SJCRH30 (cell line): ENCODE results near the gene HDLBP. TPM values are rescaled to one million over a fixed set of nuclear protein-coding genes. Genes with fewer than 3 reads are reported as not detected.

Experiments
- DNase-seq, 2 experiments: peaks; one replicate each; pipeline ENCODE4 v3.0.0-alpha.2; 2015 to 2020
- H3K27ac ChIP-seq: fragments of 250-450 bp; sonication (Bioruptor Pico); 2 replicates; pipeline ENCODE4 v1.5.1; 2020; ENCODE audit warnings: mild to moderate bottlenecking, moderate library complexity
- H3K27me3 ChIP-seq: fragments of 250-450 bp; sonication (Bioruptor Pico); 2 replicates; pipeline ENCODE4 v1.5.1; 2020; ENCODE audit warnings: mild to moderate bottlenecking, moderate library complexity
- H3K36me3 ChIP-seq: fragments of 250-450 bp; sonication (Bioruptor Pico); 2 replicates; pipeline ENCODE4 v1.5.1; 2020; ENCODE audit warnings: mild to moderate bottlenecking, moderate library complexity
- H3K4me1 ChIP-seq: fragments of 250-450 bp; sonication (Bioruptor Pico); 2 replicates; pipeline ENCODE4 v1.5.1; 2020; ENCODE audit warnings: mild to moderate bottlenecking, moderate library complexity
- H3K4me3 ChIP-seq: fragments of 250-450 bp; sonication (Bioruptor Pico); 2 replicates; pipeline ENCODE4 v1.5.1; 2020; ENCODE audit warnings: mild to moderate bottlenecking, moderate library complexity
- H3K9me3 ChIP-seq: fragments of 250-450 bp; sonication (Bioruptor Pico); replicated peaks from 2 replicates; pipeline ENCODE4 v1.5.1; 2020; ENCODE audit warnings: mild to moderate bottlenecking, moderate library complexity
- total RNA-seq: library from RNA; depleted of rRNA; stranded (reverse); fragments of >200 nt; shearing (Covaris generic); gene quantifications from 2 replicates; pipeline ENCODE4 v1.2.3, GENCODE V29; 2014

Gene HDLBP
- total RNA-seq, 1 experiment from 2014 or later = 522 TPM

GRCh38 chr2:241244368-241244767, 71.1 kb downstream of the HDLBP start:
- Histone ChIP-seq H3K36me3 (peaks cover 92% of the 10 kb centered on the region), H3K4me3 (no peak overlapping the region)

GRCh38 chr2:241242306-241242705, 73.2 kb downstream of the HDLBP start:
- no peaks in the 10 kb centered on the region for H3K4me1 ChIP-seq
- H3K36me3 ChIP-seq = peaks cover 92% of the 10 kb centered on the region
- H3K27ac ChIP-seq = no peak overlapping the region
- no peaks in the 10 kb centered on the region for H3K27me3 ChIP-seq
- no peak for DNase-seq
- H3K9me3 ChIP-seq = no peaks in the 10 kb centered on the region
- H3K4me3 ChIP-seq = no peak overlapping the region

More at GRCh38 chr2:241244368-241244767, 71.1 kb downstream of the HDLBP start:
- no peaks in the 10 kb centered on the region for H3K4me1 ChIP-seq
- H3K27ac ChIP-seq = no peak overlapping the region
- H3K9me3 ChIP-seq = no peaks in the 10 kb centered on the region
- no peaks in the 10 kb centered on the region for H3K27me3 ChIP-seq
- no peak for DNase-seq

- Histone ChIP-seq H3K9me3 (no peaks in the 10 kb centered on the region), H3K27ac (no peak overlapping the region), H3K36me3 (peaks cover 92% of the 10 kb centered on the region), H3K27me3 (no peaks in the 10 kb centered on the region), H3K4me3 (no peak overlapping the region), H3K4me1 (no peaks in the 10 kb centered on the region)
- DNase-seq = no peak
Measured at GRCh38 chr2:241241669-241242068, 73.8 kb downstream of the HDLBP start.

GRCh38 chr2:241240320-241241004, 75.0 kb downstream of the HDLBP start:
- Histone ChIP-seq H3K27ac (no peak overlapping the region), H3K4me3 (no peak overlapping the region), H3K9me3 (no peaks in the 10 kb centered on the region), H3K27me3 (no peaks in the 10 kb centered on the region), H3K36me3 (peaks cover 87% of the 10 kb centered on the region), H3K4me1 (no peaks in the 10 kb centered on the region)
- no peak for DNase-seq

- Histone ChIP-seq H3K36me3 (peaks cover 88% of the 10 kb centered on the region), H3K27ac (no peak overlapping the region), H3K4me3 (no peak overlapping the region), H3K9me3 (no peaks in the 10 kb centered on the region), H3K27me3 (no peaks in the 10 kb centered on the region), H3K4me1 (no peaks in the 10 kb centered on the region)
- DNase-seq = no peak
Measured at GRCh38 chr2:241239552-241240202, 75.8 kb downstream of the HDLBP start.

- Histone ChIP-seq H3K4me1 (no peaks in the 10 kb centered on the region), H3K27me3 (no peaks in the 10 kb centered on the region), H3K9me3 (no peaks in the 10 kb centered on the region), H3K36me3 (peaks cover 88% of the 10 kb centered on the region), H3K27ac (no peak overlapping the region), H3K4me3 (no peak overlapping the region)
- no peak for DNase-seq
Measured at GRCh38 chr2:241238693-241239198, 76.7 kb downstream of the HDLBP start.

GRCh38 chr2:241237949-241238371, 77.5 kb downstream of the HDLBP start:
- H3K27ac ChIP-seq = no peak overlapping the region
- no peaks in the 10 kb centered on the region for H3K9me3 ChIP-seq
- H3K4me1 ChIP-seq = no peaks in the 10 kb centered on the region
- no peak for DNase-seq
- peaks cover 90% of the 10 kb centered on the region for H3K36me3 ChIP-seq
- no peak overlapping the region for H3K4me3 ChIP-seq
- no peaks in the 10 kb centered on the region for H3K27me3 ChIP-seq

- H3K36me3 ChIP-seq = peaks cover 90% of the 10 kb centered on the region
- DNase-seq = no peak
- no peaks in the 10 kb centered on the region for H3K4me1 ChIP-seq
- H3K27ac ChIP-seq = no peak overlapping the region
- H3K9me3 ChIP-seq = no peaks in the 10 kb centered on the region
- H3K4me3 ChIP-seq = no peak overlapping the region
- H3K27me3 ChIP-seq = no peaks in the 10 kb centered on the region
Measured at GRCh38 chr2:241237047-241237446, 78.4 kb downstream of the HDLBP start.

- H3K9me3 ChIP-seq = no peaks in the 10 kb centered on the region
- peaks cover 91% of the 10 kb centered on the region for H3K36me3 ChIP-seq
- DNase-seq = no peak
- no peaks in the 10 kb centered on the region for H3K27me3 ChIP-seq
- no peak overlapping the region for H3K4me3 ChIP-seq
- H3K27ac ChIP-seq = no peak overlapping the region
- H3K4me1 ChIP-seq = no peaks in the 10 kb centered on the region
Measured at GRCh38 chr2:241235859-241236593, 79.4 kb downstream of the HDLBP start.

- H3K4me1 ChIP-seq = no peaks in the 10 kb centered on the region
- H3K27me3 ChIP-seq = no peaks in the 10 kb centered on the region
- no peaks in the 10 kb centered on the region for H3K9me3 ChIP-seq
- DNase-seq = no peak
- H3K36me3 ChIP-seq = peaks cover 91% of the 10 kb centered on the region
- no peak overlapping the region for H3K4me3 ChIP-seq
- no peak overlapping the region for H3K27ac ChIP-seq
Measured at GRCh38 chr2:241234962-241235740, 80.3 kb downstream of the HDLBP start.

GRCh38 chr2:241234066-241234790, 81.2 kb downstream of the HDLBP start:
- H3K27ac ChIP-seq = no peak overlapping the region
- H3K4me3 ChIP-seq = no peak overlapping the region
- no peak for DNase-seq
- no peaks in the 10 kb centered on the region for H3K27me3 ChIP-seq
- H3K9me3 ChIP-seq = no peaks in the 10 kb centered on the region
- peaks cover 89% of the 10 kb centered on the region for H3K36me3 ChIP-seq
- no peaks in the 10 kb centered on the region for H3K4me1 ChIP-seq

- H3K36me3 ChIP-seq = peaks cover 90% of the 10 kb centered on the region
- no peak overlapping the region for H3K27ac ChIP-seq
- DNase-seq = no peak
- H3K4me1 ChIP-seq = no peaks in the 10 kb centered on the region
- H3K9me3 ChIP-seq = no peaks in the 10 kb centered on the region
- no peaks in the 10 kb centered on the region for H3K27me3 ChIP-seq
- H3K4me3 ChIP-seq = no peak overlapping the region
Measured at GRCh38 chr2:241232736-241233575, 82.5 kb downstream of the HDLBP start.

- Histone ChIP-seq H3K27me3 (no peaks in the 10 kb centered on the region), H3K36me3 (peaks cover 85% of the 10 kb centered on the region), H3K4me3 (no peak overlapping the region), H3K27ac (no peak overlapping the region), H3K9me3 (no peaks in the 10 kb centered on the region), H3K4me1 (no peaks in the 10 kb centered on the region)
- no peak for DNase-seq
Measured at GRCh38 chr2:241230435-241230834, 85.0 kb downstream of the HDLBP start.
